ENCODE data around the gene TRIB2.

Gene TRIB2

GRCh38 chr2:12733846-12734245, 17.1 kb downstream of the TRIB2 start:
- no peak for TF ChIP-seq CTCF (IDR thresholded peaks at IDR 0.05)
- Histone ChIP-seq H3K9me3 (ENCODE audit: control insufficient read depth, low read length) (no peaks in the 10 kb centered on the region), H3K4me2 (ENCODE audit: low read length) (no peak overlapping the region), H3K27me3 (ENCODE audit: control insufficient read depth, insufficient read depth, low read length) (no peaks in the 10 kb centered on the region), H3K36me3 (ENCODE audit: control insufficient read depth, insufficient read depth, low read length) (no peaks in the 10 kb centered on the region), H3K4me1 (peaks cover 8% of the 10 kb centered on the region), H3K27ac (peak overlapping the region; percentile 3), H3K79me2 (peaks cover 50% of the 10 kb centered on the region), H3K4me3 (ENCODE audit: low read depth, low read length) (no peak overlapping the region), H3K9ac (no peak overlapping the region), H2AFZ (no peak overlapping the region)

GRCh38 chr2:12734914-12735654, 18.3 kb downstream of the TRIB2 start:
- Histone ChIP-seq H3K79me2 (peaks cover 43% of the 10 kb centered on the region), H3K4me3 (ENCODE audit: low read depth, low read length) (no peak overlapping the region), H3K4me2 (ENCODE audit: low read length) (no peak overlapping the region), H3K9ac (no peak overlapping the region), H3K4me1 (peaks cover 8% of the 10 kb centered on the region), H3K36me3 (ENCODE audit: control insufficient read depth, insufficient read depth, low read length) (no peaks in the 10 kb centered on the region), H2AFZ (no peak overlapping the region), H3K9me3 (ENCODE audit: control insufficient read depth, low read length) (no peaks in the 10 kb centered on the region), H3K27ac (peak overlapping the region; percentile 55), H3K27me3 (ENCODE audit: control insufficient read depth, insufficient read depth, low read length) (no peaks in the 10 kb centered on the region)
- TF ChIP-seq CTCF (IDR thresholded peaks at IDR 0.05): no peak

GRCh38 chr2:12737297-12737696, 20.6 kb downstream of the TRIB2 start:
- H3K27me3 ChIP-seq (ENCODE audit: control insufficient read depth, insufficient read depth, low read length): no peaks in the 10 kb centered on the region
- TF ChIP-seq CTCF (IDR thresholded peaks at IDR 0.05): no peak
- H3K9ac ChIP-seq: no peak overlapping the region
- H3K4me3 ChIP-seq (ENCODE audit: low read depth, low read length): no peak overlapping the region
- H3K27ac ChIP-seq: peak overlapping the region; percentile 49
- no peak overlapping the region for H2AFZ ChIP-seq
- peaks cover 8% of the 10 kb centered on the region for H3K4me1 ChIP-seq
- no peak overlapping the region for H3K4me2 ChIP-seq (ENCODE audit: low read length)
- no peaks in the 10 kb centered on the region for H3K36me3 ChIP-seq (ENCODE audit: control insufficient read depth, insufficient read depth, low read length)
- no peaks in the 10 kb centered on the region for H3K9me3 ChIP-seq (ENCODE audit: control insufficient read depth, low read length)
- peaks cover 22% of the 10 kb centered on the region for H3K79me2 ChIP-seq

GRCh38 chr2:12737738-12738485, 21.2 kb downstream of the TRIB2 start:
- peak overlapping the region; percentile 49 for H3K27ac ChIP-seq
- TF ChIP-seq CTCF (IDR thresholded peaks at IDR 0.05): no peak
- H2AFZ ChIP-seq: no peak overlapping the region
- peaks cover 17% of the 10 kb centered on the region for H3K79me2 ChIP-seq
- H3K27me3 ChIP-seq (ENCODE audit: control insufficient read depth, insufficient read depth, low read length): no peaks in the 10 kb centered on the region
- no peak overlapping the region for H3K4me3 ChIP-seq (ENCODE audit: low read depth, low read length)
- H3K36me3 ChIP-seq (ENCODE audit: control insufficient read depth, insufficient read depth, low read length): no peaks in the 10 kb centered on the region
- peaks cover 8% of the 10 kb centered on the region for H3K4me1 ChIP-seq
- no peaks in the 10 kb centered on the region for H3K9me3 ChIP-seq (ENCODE audit: control insufficient read depth, low read length)
- H3K4me2 ChIP-seq (ENCODE audit: low read length): no peak overlapping the region
- H3K9ac ChIP-seq: no peak overlapping the region
